ENCODE data around the gene MYCBPAP. TPM values are rescaled to one million over a fixed set of nuclear protein-coding genes. Genes with fewer than 3 reads are reported as not detected.

The MYCBPAP gene
- total RNA-seq, 3 donors from 2014 or later = 1.6 to 3.4 (median 2.4) TPM

- ATAC-seq = peak; percentile 28
- Histone ChIP-seq H3K9me3 (no peaks in the 10 kb centered on the region), H3K36me3 (ENCODE audit: low read depth) (no peaks in the 10 kb centered on the region), H3K4me3 (no peak overlapping the region), H3K4me1 (ENCODE audit: low read depth) (peaks cover 3% of the 10 kb centered on the region)
- no peak for TF ChIP-seq CTCF (IDR thresholded peaks at IDR 0.05)
- intact Hi-C loops (cut with DNase I, micrococcal nuclease) = no loop called here
- peak in 1 of 3 donors; percentile 18 for DNase-seq
These were observed 2.6 kb upstream of the MYCBPAP start for GRCh38 chr17:50505591-50506130.

- no peaks in the 10 kb centered on the region for H3K9me3 ChIP-seq
These were observed 1.9 kb upstream of the MYCBPAP start for GRCh38 chr17:50506298-50506697.

GRCh38 chr17:50508573-50509460 lies 578 bp downstream of the MYCBPAP start:
- TF ChIP-seq CTCF (IDR thresholded peaks at IDR 0.05) = no peak
- ATAC-seq = no peak

More at GRCh38 chr17:50506298-50506697, 1.9 kb upstream of the MYCBPAP start:
- ATAC-seq (no peak), DNase-seq (peak in 1 of 3 donors; percentile 2)
- intact Hi-C loops (cut with DNase I, micrococcal nuclease) = no loop called here
- Histone ChIP-seq H3K36me3 (ENCODE audit: low read depth) (no peaks in the 10 kb centered on the region), H3K4me3 (no peak overlapping the region), H3K4me1 (ENCODE audit: low read depth) (peaks cover 3% of the 10 kb centered on the region)
- no peak for TF ChIP-seq CTCF (IDR thresholded peaks at IDR 0.05)

GRCh38 chr17:50511058-50511457 lies 2.8 kb downstream of the MYCBPAP start:
- TF ChIP-seq CTCF (IDR thresholded peaks at IDR 0.05) = no peak
- no peaks in the 10 kb centered on the region for H3K36me3 ChIP-seq (ENCODE audit: low read depth)
- peak in 1 of 3 donors; percentile 2 for DNase-seq
- no peak for ATAC-seq
- H3K4me3 ChIP-seq = no peak overlapping the region
- intact Hi-C loops (cut with DNase I, micrococcal nuclease) = no loop called here
- no peaks in the 10 kb centered on the region for H3K4me1 ChIP-seq (ENCODE audit: low read depth)
- no peaks in the 10 kb centered on the region for H3K9me3 ChIP-seq

More at GRCh38 chr17:50508573-50509460, 578 bp downstream of the MYCBPAP start:
- intact Hi-C loops (cut with DNase I, micrococcal nuclease) = no loop called here
- Histone ChIP-seq H3K4me3 (peak overlapping the region; percentile 26), H3K4me1 (ENCODE audit: low read depth) (peaks cover 3% of the 10 kb centered on the region), H3K9me3 (no peaks in the 10 kb centered on the region), H3K36me3 (ENCODE audit: low read depth) (no peaks in the 10 kb centered on the region)
- peak in 1 of 3 donors; percentile 11 for DNase-seq

GRCh38 chr17:50513495-50513894 lies 5.3 kb downstream of the MYCBPAP start:
- intact Hi-C loops (cut with DNase I, micrococcal nuclease) = no loop called here
- Histone ChIP-seq H3K9me3 (no peaks in the 10 kb centered on the region), H3K4me3 (no peak overlapping the region), H3K36me3 (ENCODE audit: low read depth) (no peaks in the 10 kb centered on the region), H3K4me1 (ENCODE audit: low read depth) (peaks cover 3% of the 10 kb centered on the region)
- DNase-seq (no peak), ATAC-seq (no peak)
- no peak for TF ChIP-seq CTCF (IDR thresholded peaks at IDR 0.05)

Data from mucosa of descending colon (tissue), 3 donors.